GM12864 (cell line): ENCODE results near the gene KYAT1.

ENCODE experiments used
- DNase-seq: peaks from one replicate; pipeline ENCODE4 v3.0.0-alpha.2; 2011; ENCODE audit warnings: low read depth
- H3K4me3 ChIP-seq: 2 replicates; pipeline ENCODE4 v1.5.1; 2011; ENCODE audit warnings: mild to moderate bottlenecking, low read depth, low read length, control low read depth
- TF ChIP-seq, protein P1 (sequence below): IDR thresholded peaks from 2 replicates; pipeline ENCODE4 v1.5.1; 2011; ENCODE audit warnings: low read depth, mild to moderate bottlenecking, moderate library complexity, low read length, control low read depth, inconsistent platforms; ENCODE audit errors: missing control alignments

Gene KYAT1

DNA sequence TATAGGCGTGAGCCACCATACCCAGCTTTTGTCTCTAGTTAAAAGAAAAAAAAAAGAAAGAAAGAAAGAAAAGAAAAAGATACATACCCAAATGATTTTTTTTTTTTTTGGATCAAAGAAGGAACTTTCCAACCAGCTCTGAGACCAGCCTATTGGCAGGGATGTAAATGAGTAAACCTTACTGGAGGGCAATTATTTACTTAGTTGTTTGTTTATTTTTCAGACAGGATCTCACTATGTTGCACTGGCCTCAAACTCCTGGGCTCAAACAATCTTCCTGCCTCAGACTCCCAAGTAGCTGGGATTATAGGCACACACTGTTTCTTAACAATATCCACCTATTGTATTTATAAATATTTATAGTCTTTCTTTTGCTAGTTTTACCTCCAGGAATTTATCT is 41.2 kb downstream of the KYAT1 start:
- DNase-seq, result no peak
- TF ChIP-seq, protein P1, sequence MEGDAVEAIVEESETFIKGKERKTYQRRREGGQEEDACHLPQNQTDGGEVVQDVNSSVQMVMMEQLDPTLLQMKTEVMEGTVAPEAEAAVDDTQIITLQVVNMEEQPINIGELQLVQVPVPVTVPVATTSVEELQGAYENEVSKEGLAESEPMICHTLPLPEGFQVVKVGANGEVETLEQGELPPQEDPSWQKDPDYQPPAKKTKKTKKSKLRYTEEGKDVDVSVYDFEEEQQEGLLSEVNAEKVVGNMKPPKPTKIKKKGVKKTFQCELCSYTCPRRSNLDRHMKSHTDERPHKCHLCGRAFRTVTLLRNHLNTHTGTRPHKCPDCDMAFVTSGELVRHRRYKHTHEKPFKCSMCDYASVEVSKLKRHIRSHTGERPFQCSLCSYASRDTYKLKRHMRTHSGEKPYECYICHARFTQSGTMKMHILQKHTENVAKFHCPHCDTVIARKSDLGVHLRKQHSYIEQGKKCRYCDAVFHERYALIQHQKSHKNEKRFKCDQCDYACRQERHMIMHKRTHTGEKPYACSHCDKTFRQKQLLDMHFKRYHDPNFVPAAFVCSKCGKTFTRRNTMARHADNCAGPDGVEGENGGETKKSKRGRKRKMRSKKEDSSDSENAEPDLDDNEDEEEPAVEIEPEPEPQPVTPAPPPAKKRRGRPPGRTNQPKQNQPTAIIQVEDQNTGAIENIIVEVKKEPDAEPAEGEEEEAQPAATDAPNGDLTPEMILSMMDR, result no peak
- H3K4me3 ChIP-seq, result no peak overlapping the region

DNA sequence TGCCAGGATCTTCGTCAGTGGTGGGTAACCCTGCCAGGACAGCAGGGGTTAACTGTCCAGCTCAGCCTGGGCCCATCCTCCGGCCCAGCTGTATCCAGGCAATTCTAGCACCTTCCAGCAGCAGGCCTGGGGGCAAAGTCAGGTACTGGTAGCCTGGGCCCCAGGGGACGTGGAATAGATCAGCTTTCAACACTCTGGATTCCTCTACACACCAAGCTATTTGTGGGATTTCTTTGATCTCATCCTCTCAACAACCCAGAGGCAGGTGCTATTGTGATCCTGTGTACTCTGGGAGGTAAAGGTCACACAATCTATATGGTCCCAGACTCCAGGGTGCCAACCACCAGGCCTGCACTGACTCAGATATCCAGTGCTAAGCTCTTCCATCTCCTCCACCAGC is 43.4 kb downstream of the KYAT1 start:
- no peak for DNase-seq
- H3K4me3 ChIP-seq, result no peak overlapping the region
- TF ChIP-seq, protein P1, result no peak

DNA sequence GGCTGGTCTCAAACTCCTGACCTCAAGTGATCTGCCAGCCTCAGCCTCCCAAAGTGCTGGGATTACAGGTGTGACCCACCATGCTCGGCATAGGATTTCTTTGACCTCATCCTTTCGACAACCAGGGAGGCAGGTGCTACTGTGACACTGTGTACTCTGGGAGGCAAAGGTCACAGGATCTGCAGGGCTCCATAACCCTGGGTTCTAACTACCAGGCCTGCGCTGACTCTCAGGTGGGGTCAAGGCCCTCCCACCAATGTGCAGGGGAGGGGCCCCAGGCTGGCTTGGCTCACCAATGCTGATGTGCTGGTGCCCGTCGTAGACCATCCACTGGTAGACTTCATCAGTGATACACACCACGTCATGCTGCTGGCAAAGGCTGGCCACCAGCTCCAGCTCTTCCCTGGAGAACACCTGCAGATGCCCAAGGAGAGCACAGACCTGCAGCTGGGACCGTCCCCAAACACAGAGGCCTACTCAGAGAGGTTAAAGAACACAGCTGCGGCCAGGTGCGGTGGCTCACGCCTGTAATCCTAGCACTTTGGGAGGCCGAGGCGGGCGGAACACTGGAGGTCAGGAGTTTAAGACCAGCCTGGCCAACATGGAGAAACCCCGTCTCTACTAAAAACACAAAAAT is 45.1 kb downstream of the KYAT1 start:
- no peak overlapping the region for H3K4me3 ChIP-seq
- no peak for DNase-seq
- TF ChIP-seq, protein P1, result no peak

DNA sequence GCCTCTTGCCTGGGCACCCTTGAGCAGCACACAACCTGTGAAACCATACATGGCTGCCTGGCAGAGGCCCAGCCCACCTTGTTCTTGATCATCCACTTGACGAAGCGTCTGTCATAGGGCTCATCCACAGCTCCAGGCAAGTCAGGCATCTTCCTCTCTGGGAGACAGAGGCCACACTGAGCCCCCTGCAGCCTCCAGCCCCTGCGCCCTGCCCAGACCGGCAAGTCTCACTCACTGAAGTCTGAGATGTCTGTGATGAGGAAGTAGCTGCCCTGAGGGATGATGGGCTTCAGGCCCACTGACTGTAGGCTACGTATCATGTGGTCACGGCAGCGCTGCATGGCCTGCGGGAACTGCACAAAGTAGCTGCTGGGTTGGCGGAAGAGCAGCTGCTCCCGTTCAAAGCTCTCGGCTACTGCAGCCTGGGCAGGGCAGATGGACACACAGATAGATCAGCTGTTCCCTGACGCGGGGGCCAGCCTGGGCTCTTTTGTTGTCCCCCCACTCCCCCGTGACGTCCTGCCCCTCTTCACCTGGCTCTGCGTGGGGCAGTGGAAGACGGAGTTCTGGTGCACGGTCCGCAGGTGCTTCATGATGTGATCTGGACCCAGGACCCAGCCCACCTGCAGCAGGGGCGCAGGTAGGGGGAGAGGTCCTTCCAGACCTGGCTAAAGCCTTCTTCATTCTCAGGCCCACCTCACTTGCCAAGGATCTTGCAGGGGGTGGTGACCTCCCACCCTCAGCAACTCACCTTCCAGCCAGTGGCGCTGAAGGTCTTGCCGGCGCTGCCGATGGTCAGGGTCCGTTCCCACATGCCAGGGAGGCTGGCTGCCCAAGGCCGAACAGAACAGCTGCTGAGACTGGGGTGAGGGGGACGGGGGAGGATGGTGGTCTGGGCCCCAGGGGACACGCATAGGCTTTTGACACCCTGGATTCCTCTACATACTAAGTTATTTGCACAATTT is 46.2 kb downstream of the KYAT1 start:
- H3K4me3 ChIP-seq, result no peak overlapping the region
- no peak for DNase-seq
- TF ChIP-seq, protein P1, result no peak

DNA sequence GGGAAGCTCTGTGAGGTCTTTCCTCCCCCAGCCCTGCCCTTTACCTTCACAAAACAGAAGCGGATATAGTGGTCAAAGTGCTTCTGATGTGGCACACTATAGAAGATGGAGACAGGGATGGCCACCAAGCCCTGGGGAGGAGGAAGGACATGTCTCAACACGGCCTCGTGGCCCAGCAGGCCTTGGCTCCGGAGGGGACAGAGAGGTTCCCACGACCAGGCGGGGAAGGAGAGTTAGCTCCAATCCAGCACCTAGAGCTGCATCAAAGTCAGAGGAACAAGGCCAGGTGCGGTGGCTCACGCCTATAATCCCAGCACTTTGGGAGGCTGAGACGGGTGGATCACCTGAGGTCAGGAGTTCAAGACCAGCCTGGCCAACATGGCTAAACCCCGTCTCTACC is 48.1 kb downstream of the KYAT1 start:
- DNase-seq, result no peak
- no peak overlapping the region for H3K4me3 ChIP-seq
- TF ChIP-seq, protein P1, result no peak

DNA sequence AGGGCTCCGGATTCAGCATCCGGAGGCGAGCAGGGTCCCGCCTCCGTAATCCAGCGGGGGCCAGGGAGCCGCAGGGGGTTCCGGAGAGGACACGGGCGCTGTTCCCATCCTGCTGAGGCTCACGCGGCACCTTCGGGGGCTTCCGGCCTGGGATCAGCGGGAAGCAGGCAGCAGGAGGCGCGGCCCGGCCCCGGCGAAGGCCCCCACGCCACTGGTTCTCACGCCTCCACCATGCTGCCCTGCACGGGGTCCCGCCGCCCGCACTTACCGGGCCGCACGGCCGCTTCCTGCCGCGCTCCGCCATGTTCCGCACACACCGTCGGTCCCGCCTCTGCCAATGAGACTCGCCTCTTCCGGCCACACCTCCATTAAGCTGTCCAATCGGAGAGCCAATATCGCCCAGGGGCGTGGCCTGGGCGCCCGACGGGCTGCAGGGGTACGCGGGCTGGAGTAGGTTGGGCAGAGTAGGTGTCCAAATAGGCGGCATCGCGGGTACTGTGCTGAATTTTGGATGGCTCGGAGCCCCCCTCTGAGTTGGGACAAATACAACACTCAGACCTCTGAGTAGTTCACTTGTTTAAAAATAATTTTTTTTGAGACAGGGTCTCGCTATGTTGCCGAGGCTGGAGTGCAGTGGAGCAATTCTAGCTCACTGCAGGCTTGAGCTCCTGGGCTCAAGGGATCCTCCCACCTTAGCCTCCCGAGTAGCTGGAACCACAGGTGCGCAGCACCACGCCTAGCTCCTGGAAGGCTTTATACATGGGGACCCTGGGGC is 52.1 kb downstream of the KYAT1 start, which contains the start of gene SPOUT1:
Gene SPOUT1, minus strand, starts transcription at position 318 of the 775 bp plus-strand sequence. Its CDS starts 14 bp downstream, at position 304.
- TF ChIP-seq, protein P1, result no peak
- H3K4me3 ChIP-seq, result peak within 1 kb of the TSS; percentile 68
- peak; percentile 74 for DNase-seq
